HepG2 (cell line): Measurements from ENCODE around the gene CACNA1G. TPM values are rescaled to one million over a fixed set of nuclear protein-coding genes. Genes with fewer than 3 reads are reported as not detected.

Source experiments
- ATAC-seq: fragments of 200-7000 bp; cut with Tn5 transposase; 3 replicates; pipeline ENCODE4 v1.9.1; 2020; ENCODE audit warnings: mild to moderate bottlenecking, moderate library complexity
- BruUV-seq: library from RNA; stranded (reverse); fragments of 400-500 nt; replicated peaks from 2 replicates; lab custom pipeline; 2021; lab: Mats Ljungman, UMichigan
- CTCF ChIA-PET: fragments of 300-600 bp; formaldehyde crosslinking; extraction: SDS; loops from one replicate; lab custom pipeline; 2021; ENCODE audit warnings: low total read pairs, inconsistent platforms, low intra/inter-chr PET ratio; lab: Yijun Ruan, JAX
- POLR2A ChIA-PET: fragments of 350-600 bp; sonication (Branson Sonifier 250); formaldehyde crosslinking; loops from one replicate; lab custom pipeline; 2020; ENCODE audit warnings: antibody characterized with exemption, inconsistent platforms; lab: Yijun Ruan, JAX
- DNase-seq: peaks from one replicate; pipeline ENCODE4 v3.0.0-alpha.2; 2015; ENCODE audit warnings: low spot score
- FAIRE-seq: peaks from 3 replicates; lab custom pipeline; 2011; peaks lifted over from hg19 to GRCh38; lab: Jason Lieb, UNC
- H2AFZ ChIP-seq: one replicate; pipeline ENCODE4 v1.6.1; 2011; ENCODE audit warnings: low read length, inconsistent platforms
- H3K27ac ChIP-seq: fragments of 300-600 bp; 3 replicates; pipeline ENCODE4 v1.8.0; 2011; ENCODE audit warnings: mixed run types, mild to moderate bottlenecking, mixed read lengths, low read length, inconsistent platforms; ENCODE audit not compliant: insufficient read depth; ENCODE audit errors: extremely low read length
- H3K27me3 ChIP-seq, 2 experiments: fragments of 200-600 bp in 1 of 2; 2 replicates in 1 of 2; 3 replicates in 1 of 2; pipeline versions ENCODE4 v1.6.0 to v1.8.0; 2011; ENCODE audit warnings: low read length in 2 of 2, mild to moderate bottlenecking in 2 of 2, moderate library complexity in 2 of 2, inconsistent platforms in 1 of 2; ENCODE audit not compliant: insufficient read depth in 2 of 2, control insufficient read depth in 1 of 2
- H3K36me3 ChIP-seq, 2 experiments: fragments of 200-600 bp in 1 of 2; replicated peaks in 1 of 2; 2 replicates in 1 of 2; 3 replicates in 1 of 2; pipeline versions ENCODE4 v1.5.1 to v1.8.0; 2011; ENCODE audit warnings: low read length in 2 of 2, inconsistent platforms in 1 of 2; ENCODE audit not compliant: insufficient read depth in 2 of 2, control insufficient read depth in 1 of 2
- H3K4me1 ChIP-seq: 2 replicates; pipeline ENCODE4 v1.5.1; 2012; ENCODE audit warnings: low read length, inconsistent platforms; ENCODE audit not compliant: insufficient read depth
- H3K4me2 ChIP-seq: 2 replicates; pipeline ENCODE4 v1.6.0; 2011; ENCODE audit warnings: low read depth, low read length, inconsistent platforms
- H3K4me3 ChIP-seq, 3 experiments: fragments of 200-600 bp in 1 of 3; sonication (generic), shearing (Covaris generic) in 1 of 3; replicated peaks in 1 of 3; 2 replicates each; pipeline ENCODE4 v1.5.1; 2011 to 2016; ENCODE audit warnings: low read length in 3 of 3, inconsistent platforms in 2 of 3, low read depth in 2 of 3, mild to moderate bottlenecking in 2 of 3, control low read depth in 1 of 3, mixed read lengths in 1 of 3; ENCODE audit not compliant: insufficient read depth in 1 of 3
- H3K79me2 ChIP-seq: one replicate; pipeline ENCODE4 v1.6.1; 2011; ENCODE audit warnings: low read length, inconsistent platforms; ENCODE audit not compliant: insufficient read depth
- H3K9ac ChIP-seq: 2 replicates; pipeline ENCODE4 v1.6.0; 2011; ENCODE audit warnings: mild to moderate bottlenecking, low read depth, low read length, inconsistent platforms; ENCODE audit not compliant: insufficient read depth
- H3K9me3 ChIP-seq: 2 replicates; pipeline ENCODE4 v1.5.1; 2012; ENCODE audit warnings: mild to moderate bottlenecking, low read length
- H4K20me1 ChIP-seq: 2 replicates; pipeline ENCODE4 v1.6.0; 2011; ENCODE audit warnings: inconsistent platforms, mild to moderate bottlenecking, low read length, moderate library complexity; ENCODE audit not compliant: insufficient read depth
- HHEX ChIP-seq: IDR thresholded peaks from 2 replicates; pipeline ENCODE4 v1.6.1; 2016; ENCODE audit warnings: control low read depth
- HNRNPK ChIP-seq: fragments of 200-400 bp; formaldehyde crosslinking; IDR thresholded peaks from 2 replicates; pipeline ENCODE4 v1.6.1; 2018; ENCODE audit warnings: low read length, low read depth, moderate library complexity, mild to moderate bottlenecking; ENCODE audit not compliant: poor library complexity, severe bottlenecking
- KDM5A ChIP-seq: fragments of 200-600 bp; sonication (generic); IDR thresholded peaks from 2 replicates; pipeline ENCODE4 v1.7.0; 2018; ENCODE audit warnings: antibody characterized with exemption, mild to moderate bottlenecking, low read length, borderline replicate concordance
- NR1H2 ChIP-seq: sonication (generic); formaldehyde crosslinking; IDR thresholded peaks from 2 replicates; pipeline ENCODE4 v1.8.1; 2022; ENCODE audit warnings: low read depth, missing genetic modification reagents, borderline replicate concordance
- PHF8 ChIP-seq: sonication (generic); formaldehyde crosslinking; IDR thresholded peaks from 2 replicates; pipeline ENCODE4 v1.5.0; 2020; ENCODE audit warnings: missing genetic modification reagents
- SP1 ChIP-seq, 2 experiments: fragments of 450-650 bp in 1 of 2; sonication (generic) in 1 of 2; formaldehyde crosslinking in 1 of 2; IDR thresholded peaks; 2 replicates each; pipeline versions ENCODE4 v1.4.0 to v1.6.1; 2016 to 2020; ENCODE audit warnings: missing genetic modification reagents in 1 of 2
- ZNF121 ChIP-seq: sonication (generic); formaldehyde crosslinking; IDR thresholded peaks from 2 replicates; pipeline ENCODE4 v1.5.0; 2020; ENCODE audit warnings: mild to moderate bottlenecking, missing genetic modification reagents
- ZNF543 ChIP-seq: sonication (generic); formaldehyde crosslinking; IDR thresholded peaks from 2 replicates; pipeline ENCODE4 v1.4.0; 2020; ENCODE audit warnings: mild to moderate bottlenecking, missing genetic modification reagents
- ZNF788 ChIP-seq: sonication (generic); formaldehyde crosslinking; IDR thresholded peaks from 2 replicates; pipeline ENCODE4 v1.5.0; 2020; ENCODE audit warnings: mild to moderate bottlenecking, missing genetic modification reagents, borderline replicate concordance
- ZNF83 ChIP-seq: sonication (generic); formaldehyde crosslinking; IDR thresholded peaks from 2 replicates; pipeline ENCODE4 v1.4.0; 2020; ENCODE audit warnings: missing genetic modification reagents, mild to moderate bottlenecking, borderline replicate concordance
- ZNF841 ChIP-seq: sonication (generic); formaldehyde crosslinking; IDR thresholded peaks from 2 replicates; pipeline ENCODE4 v1.8.1; 2023; ENCODE audit warnings: missing genetic modification reagents, borderline replicate concordance
- WGBS: methylation state at CpG from one replicate; pipeline ENCODE4 v1.1.6; 2017; ENCODE audit warnings: low lambda C conversion rate; 5-methylcytosine and 5-hydroxymethylcytosine counted together
- in situ Hi-C: cut with HindIII; loops from 2 replicates; pipeline ENCODE4 v1.10.0; 2017; ENCODE audit warnings: low pct_unique_long_range_greater_than_20kb; ENCODE audit not compliant: extremely low pct_ligation_motif_present
- intact Hi-C: fragments of 100-400 bp; cut with micrococcal nuclease; formaldehyde crosslinking; loops from one replicate; pipeline ENCODE4 v1.10.0; 2022; ENCODE audit not compliant: unreplicated experiment
- polyA plus RNA-seq, 8 experiments: library from polyadenylated mRNA; depleted of rRNA in 3 of 8; stranded (reverse) in 7 of 8; unstranded in 1 of 8; fragments of >200 nt; fragmentation: Illumina TruSeq in 4 of 8; extraction: Trizol in 4 of 8; gene quantifications; 2 replicates each; pipeline versions ENCODE4 v1.2.1 to v1.2.3, GENCODE V29; 2011 to 2016; ENCODE audit warnings: low read depth in 4 of 8, missing spikeins in 1 of 8, mixed read lengths in 1 of 8; ENCODE audit not compliant: insufficient read depth in 1 of 8
- total RNA-seq, 5 experiments: library from RNA; depleted of rRNA; stranded (reverse); fragments of >200 nt; fragmentation: Illumina TruSeq; extraction: Trizol; gene quantifications; 2 replicates each; pipeline ENCODE4 v1.2.3, GENCODE V29; 2016; ENCODE audit warnings: low read depth in 1 of 5
- TF ChIP-seq, protein P1 (sequence below): sonication (generic); formaldehyde crosslinking; conservative IDR thresholded peaks from 2 replicates; pipeline ENCODE4 v1.4.0; 2020; ENCODE audit warnings: missing genetic modification reagents
- TF ChIP-seq, protein P2 (sequence below): sonication (generic); formaldehyde crosslinking; IDR thresholded peaks from 2 replicates; pipeline ENCODE4 v1.4.0; 2020; ENCODE audit warnings: mild to moderate bottlenecking, low read depth, missing genetic modification reagents
- TF ChIP-seq, protein P3 (sequence below): sonication (generic); formaldehyde crosslinking; IDR thresholded peaks from 2 replicates; pipeline ENCODE4 v1.4.0; 2020; ENCODE audit warnings: missing genetic modification reagents
- TF ChIP-seq, protein P4 (sequence below): sonication (generic); formaldehyde crosslinking; IDR thresholded peaks from 2 replicates; pipeline ENCODE4 v1.5.0; 2020; ENCODE audit warnings: mild to moderate bottlenecking, missing genetic modification reagents, borderline replicate concordance

The CACNA1G gene
- total and polyA plus RNA-seq, 2 of the 13 experiments (the other 11 are each of a cell fraction or from before 2014, with no cell fraction given), result 0.02 TPM; not detected in 1

DNA sequence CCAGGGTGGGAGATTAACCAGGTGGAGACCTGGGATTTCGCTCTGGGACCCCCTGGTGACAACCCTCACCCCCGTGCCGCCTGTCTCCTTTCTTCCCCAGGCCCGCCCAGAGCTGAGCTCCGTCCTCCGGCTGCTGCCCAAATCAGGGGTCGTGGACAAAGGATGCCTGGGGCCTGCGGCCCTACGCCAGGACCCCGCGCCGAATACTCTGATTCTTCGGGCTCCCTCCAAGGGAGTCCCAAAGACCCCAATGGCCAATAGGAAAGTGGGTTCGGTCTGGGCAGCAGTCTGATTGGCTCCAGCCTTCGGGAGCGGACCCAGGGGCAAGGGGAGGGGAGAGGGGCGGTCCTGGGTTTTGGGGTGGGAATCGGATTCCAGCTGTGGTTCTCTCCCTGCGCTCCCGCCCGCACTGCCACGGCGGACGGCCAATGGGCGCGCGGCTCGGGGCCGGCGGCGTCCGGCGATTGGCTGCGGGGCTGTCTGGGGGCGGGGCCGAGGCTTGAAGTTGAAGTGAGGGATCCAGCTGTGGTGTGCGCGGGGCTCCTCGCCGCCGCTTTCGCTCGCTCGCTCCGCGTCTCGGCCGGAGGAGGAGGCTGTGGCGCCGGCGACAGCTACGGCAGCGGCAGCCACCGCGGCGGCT is at the start of gene CACNA1G (continued):
- TF ChIP-seq ZNF121 (CRISPR knock-in tag) (no peak), KDM5A (no peak), SP1 (IDR thresholded peaks at IDR 0.05) (no peak), SP1 (CRISPR knock-in tag; IDR thresholded peaks at IDR 0.05) (peak; percentile 65), NR1H2 (CRISPR knock-in tag) (no peak), ZNF543 (CRISPR knock-in tag) (peak; percentile 72; the same call in 1 of the 2 replicates), ZNF83 (CRISPR knock-in tag) (no peak), PHF8 (CRISPR knock-in tag) (no peak)
- TF ChIP-seq, protein P1, sequence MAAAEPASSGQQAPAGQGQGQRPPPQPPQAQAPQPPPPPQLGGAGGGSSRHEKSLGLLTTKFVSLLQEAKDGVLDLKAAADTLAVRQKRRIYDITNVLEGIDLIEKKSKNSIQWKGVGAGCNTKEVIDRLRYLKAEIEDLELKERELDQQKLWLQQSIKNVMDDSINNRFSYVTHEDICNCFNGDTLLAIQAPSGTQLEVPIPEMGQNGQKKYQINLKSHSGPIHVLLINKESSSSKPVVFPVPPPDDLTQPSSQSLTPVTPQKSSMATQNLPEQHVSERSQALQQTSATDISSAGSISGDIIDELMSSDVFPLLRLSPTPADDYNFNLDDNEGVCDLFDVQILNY (CRISPR knock-in tag), result 0 out of 2 replicates have a peak, but pooled peaks have one; percentile 50

DNA sequence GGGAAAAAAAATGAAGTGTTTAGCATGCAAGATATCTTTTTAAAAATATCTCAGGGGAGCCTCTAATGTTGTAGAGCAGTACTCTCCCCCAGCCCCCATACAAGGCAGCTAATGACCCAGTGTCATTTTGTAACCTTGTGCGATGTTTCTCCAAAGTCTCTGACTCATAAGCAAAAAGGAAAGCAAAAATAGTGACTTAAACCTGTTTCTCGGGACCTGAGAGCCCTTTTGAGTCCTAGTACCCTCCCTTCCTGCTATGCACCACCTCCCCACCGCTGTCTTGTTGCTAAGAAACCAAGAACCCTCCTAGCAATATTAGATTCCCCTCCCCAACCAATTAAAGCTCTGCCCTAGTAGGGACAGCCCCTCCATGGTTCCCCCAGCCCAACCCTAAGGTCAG is 49.5 kb upstream of the CACNA1G start:
- intact Hi-C loops (no loop called here), in situ Hi-C loops (no loop called here)
- H3K4me2 ChIP-seq, result no peak overlapping the region
- H3K4me1 ChIP-seq, result peaks cover 42% of the 10 kb centered on the region
- no peak overlapping the region for H2AFZ ChIP-seq
- peaks cover 0 to 8% of the 10 kb centered on the region in 2 experiments; a peak in 1 of 5 replicates for H3K27me3 ChIP-seq
- H3K9ac ChIP-seq, result no peak overlapping the region
- H3K36me3 ChIP-seq, result no peaks in the 10 kb centered on the region
- POLR2A ChIA-PET, result interaction anchor here (1.7 kb wide), 1 partner anchor 31 kb away, joined by 4 read pairs; no protein-coding TSS in a partner anchor
- CTCF ChIA-PET, result no interaction called here
- H3K79me2 ChIP-seq, result no peaks in the 10 kb centered on the region
- ATAC-seq (no peak), FAIRE-seq (no peak), DNase-seq (no peak)
- no TSS peak for BruUV-seq
- no peak overlapping the region for H3K4me3 ChIP-seq
- no peak overlapping the region for H3K27ac ChIP-seq
- H3K9me3 ChIP-seq, result no peaks in the 10 kb centered on the region
- 13% methylated on average over 3 of the region's 3 CpGs for WGBS
- no peaks in the 10 kb centered on the region for H4K20me1 ChIP-seq
- TF ChIP-seq ZNF841 (CRISPR knock-in tag), result no peak
- TF ChIP-seq, protein P2, sequence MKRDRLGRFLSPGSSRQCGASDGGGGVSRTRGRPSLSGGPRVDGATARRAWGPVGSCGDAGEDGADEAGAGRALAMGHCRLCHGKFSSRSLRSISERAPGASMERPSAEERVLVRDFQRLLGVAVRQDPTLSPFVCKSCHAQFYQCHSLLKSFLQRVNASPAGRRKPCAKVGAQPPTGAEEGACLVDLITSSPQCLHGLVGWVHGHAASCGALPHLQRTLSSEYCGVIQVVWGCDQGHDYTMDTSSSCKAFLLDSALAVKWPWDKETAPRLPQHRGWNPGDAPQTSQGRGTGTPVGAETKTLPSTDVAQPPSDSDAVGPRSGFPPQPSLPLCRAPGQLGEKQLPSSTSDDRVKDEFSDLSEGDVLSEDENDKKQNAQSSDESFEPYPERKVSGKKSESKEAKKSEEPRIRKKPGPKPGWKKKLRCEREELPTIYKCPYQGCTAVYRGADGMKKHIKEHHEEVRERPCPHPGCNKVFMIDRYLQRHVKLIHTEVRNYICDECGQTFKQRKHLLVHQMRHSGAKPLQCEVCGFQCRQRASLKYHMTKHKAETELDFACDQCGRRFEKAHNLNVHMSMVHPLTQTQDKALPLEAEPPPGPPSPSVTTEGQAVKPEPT, result no peak
- TF ChIP-seq, protein P3, sequence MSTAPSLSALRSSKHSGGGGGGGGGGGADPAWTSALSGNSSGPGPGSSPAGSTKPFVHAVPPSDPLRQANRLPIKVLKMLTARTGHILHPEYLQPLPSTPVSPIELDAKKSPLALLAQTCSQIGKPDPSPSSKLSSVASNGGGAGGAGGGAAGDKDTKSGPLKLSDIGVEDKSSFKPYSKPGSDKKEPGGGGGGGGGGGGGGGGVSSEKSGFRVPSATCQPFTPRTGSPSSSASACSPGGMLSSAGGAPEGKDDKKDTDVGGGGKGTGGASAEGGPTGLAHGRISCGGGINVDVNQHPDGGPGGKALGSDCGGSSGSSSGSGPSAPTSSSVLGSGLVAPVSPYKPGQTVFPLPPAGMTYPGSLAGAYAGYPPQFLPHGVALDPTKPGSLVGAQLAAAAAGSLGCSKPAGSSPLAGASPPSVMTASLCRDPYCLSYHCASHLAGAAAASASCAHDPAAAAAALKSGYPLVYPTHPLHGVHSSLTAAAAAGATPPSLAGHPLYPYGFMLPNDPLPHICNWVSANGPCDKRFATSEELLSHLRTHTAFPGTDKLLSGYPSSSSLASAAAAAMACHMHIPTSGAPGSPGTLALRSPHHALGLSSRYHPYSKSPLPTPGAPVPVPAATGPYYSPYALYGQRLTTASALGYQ, result no peak
- TF ChIP-seq HNRNPK, result no peak
- TF ChIP-seq HHEX (CRISPR knock-in tag), result no peak
- no peak for TF ChIP-seq ZNF788 (CRISPR knock-in tag)
- TF ChIP-seq, protein P4, sequence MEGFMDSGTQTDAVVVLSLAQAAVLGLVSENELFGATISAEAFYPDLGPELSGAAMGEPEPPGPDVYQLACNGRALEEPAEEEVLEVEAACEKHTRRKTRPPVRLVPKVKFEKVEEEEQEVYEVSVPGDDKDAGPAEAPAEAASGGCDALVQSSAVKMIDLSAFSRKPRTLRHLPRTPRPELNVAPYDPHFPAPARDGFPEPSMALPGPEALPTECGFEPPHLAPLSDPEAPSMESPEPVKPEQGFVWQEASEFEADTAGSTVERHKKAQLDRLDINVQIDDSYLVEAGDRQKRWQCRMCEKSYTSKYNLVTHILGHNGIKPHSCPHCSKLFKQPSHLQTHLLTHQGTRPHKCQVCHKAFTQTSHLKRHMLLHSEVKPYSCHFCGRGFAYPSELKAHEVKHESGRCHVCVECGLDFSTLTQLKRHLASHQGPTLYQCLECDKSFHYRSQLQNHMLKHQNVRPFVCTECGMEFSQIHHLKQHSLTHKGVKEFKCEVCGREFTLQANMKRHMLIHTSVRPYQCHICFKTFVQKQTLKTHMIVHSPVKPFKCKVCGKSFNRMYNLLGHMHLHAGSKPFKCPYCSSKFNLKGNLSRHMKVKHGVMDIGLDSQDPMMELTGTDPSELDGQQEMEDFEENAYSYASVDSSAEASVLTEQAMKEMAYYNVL (CRISPR knock-in tag), result no peak
